Measurements from ENCODE around the gene TRPC1. TPM values are rescaled to one million over a fixed set of nuclear protein-coding genes. Genes with fewer than 3 reads are reported as not detected.
A peak's percentile ranks its signal among the peaks of the same experiment; 100 is the strongest.

The TRPC1 gene
- polyA plus RNA-seq, 1 donor from 2014 or later: 37.2 TPM

DNA sequence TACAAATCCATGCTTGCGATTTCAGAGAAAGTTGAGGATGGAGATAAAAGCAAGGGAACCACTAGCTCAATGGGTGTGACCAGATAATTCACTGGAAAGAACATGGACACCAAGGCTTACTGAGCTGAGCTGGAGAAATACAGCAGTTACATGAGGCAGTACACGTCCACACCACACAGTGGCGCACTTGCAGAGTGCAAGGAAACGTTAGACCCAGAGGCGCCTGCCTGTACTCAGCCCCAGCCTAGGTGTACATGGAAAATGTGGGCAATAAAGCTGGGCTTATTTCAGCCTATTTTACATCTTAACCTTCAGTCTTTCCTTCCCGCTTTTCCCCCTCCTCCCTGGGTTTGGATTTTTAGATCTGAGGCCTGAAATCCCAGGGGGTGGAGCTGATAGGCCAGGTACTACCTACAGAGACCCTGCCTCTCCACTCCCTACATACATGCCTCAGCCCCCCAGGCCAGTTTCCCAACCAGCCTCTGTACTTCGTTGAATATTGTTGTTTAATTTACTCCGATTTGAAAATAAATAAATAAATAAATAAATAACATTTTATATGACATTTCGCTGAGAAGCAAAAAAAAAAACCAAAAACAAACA is 105.0 kb downstream of the TRPC1 start:
- Histone ChIP-seq H2AFZ (ENCODE audit: low read depth, low read length) (no peak overlapping the region), H3K27ac (ENCODE audit: low read length) (no peak overlapping the region)
- TF ChIP-seq, protein P1, sequence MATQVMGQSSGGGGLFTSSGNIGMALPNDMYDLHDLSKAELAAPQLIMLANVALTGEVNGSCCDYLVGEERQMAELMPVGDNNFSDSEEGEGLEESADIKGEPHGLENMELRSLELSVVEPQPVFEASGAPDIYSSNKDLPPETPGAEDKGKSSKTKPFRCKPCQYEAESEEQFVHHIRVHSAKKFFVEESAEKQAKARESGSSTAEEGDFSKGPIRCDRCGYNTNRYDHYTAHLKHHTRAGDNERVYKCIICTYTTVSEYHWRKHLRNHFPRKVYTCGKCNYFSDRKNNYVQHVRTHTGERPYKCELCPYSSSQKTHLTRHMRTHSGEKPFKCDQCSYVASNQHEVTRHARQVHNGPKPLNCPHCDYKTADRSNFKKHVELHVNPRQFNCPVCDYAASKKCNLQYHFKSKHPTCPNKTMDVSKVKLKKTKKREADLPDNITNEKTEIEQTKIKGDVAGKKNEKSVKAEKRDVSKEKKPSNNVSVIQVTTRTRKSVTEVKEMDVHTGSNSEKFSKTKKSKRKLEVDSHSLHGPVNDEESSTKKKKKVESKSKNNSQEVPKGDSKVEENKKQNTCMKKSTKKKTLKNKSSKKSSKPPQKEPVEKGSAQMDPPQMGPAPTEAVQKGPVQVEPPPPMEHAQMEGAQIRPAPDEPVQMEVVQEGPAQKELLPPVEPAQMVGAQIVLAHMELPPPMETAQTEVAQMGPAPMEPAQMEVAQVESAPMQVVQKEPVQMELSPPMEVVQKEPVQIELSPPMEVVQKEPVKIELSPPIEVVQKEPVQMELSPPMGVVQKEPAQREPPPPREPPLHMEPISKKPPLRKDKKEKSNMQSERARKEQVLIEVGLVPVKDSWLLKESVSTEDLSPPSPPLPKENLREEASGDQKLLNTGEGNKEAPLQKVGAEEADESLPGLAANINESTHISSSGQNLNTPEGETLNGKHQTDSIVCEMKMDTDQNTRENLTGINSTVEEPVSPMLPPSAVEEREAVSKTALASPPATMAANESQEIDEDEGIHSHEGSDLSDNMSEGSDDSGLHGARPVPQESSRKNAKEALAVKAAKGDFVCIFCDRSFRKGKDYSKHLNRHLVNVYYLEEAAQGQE (IDR thresholded peaks at IDR 0.05; ENCODE audit: borderline replicate concordance): no peak
- no peak for TF ChIP-seq MXI1 (conservative IDR thresholded peaks at IDR 0.05; ENCODE audit: poor library complexity, severe bottlenecking)
- peak; percentile 92 for TF ChIP-seq SMC3 (conservative IDR thresholded peaks at IDR 0.05; ENCODE audit: poor library complexity)
- TF ChIP-seq EZH2 (IDR thresholded peaks at IDR 0.05; ENCODE audit: borderline replicate concordance, insufficient read depth, low read length, poor library complexity, severe bottlenecking): no peak
- TF ChIP-seq, protein P2, sequence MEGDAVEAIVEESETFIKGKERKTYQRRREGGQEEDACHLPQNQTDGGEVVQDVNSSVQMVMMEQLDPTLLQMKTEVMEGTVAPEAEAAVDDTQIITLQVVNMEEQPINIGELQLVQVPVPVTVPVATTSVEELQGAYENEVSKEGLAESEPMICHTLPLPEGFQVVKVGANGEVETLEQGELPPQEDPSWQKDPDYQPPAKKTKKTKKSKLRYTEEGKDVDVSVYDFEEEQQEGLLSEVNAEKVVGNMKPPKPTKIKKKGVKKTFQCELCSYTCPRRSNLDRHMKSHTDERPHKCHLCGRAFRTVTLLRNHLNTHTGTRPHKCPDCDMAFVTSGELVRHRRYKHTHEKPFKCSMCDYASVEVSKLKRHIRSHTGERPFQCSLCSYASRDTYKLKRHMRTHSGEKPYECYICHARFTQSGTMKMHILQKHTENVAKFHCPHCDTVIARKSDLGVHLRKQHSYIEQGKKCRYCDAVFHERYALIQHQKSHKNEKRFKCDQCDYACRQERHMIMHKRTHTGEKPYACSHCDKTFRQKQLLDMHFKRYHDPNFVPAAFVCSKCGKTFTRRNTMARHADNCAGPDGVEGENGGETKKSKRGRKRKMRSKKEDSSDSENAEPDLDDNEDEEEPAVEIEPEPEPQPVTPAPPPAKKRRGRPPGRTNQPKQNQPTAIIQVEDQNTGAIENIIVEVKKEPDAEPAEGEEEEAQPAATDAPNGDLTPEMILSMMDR (IDR thresholded peaks at IDR 0.05; ENCODE audit: poor library complexity, severe bottlenecking): peak; percentile 89
- TF ChIP-seq TAF1 (IDR thresholded peaks at IDR 0.05; ENCODE audit: low read depth): no peak
- no peak for TF ChIP-seq POLR2AphosphoS5 (IDR thresholded peaks at IDR 0.05)
- peak; percentile 90 for TF ChIP-seq RAD21 (conservative IDR thresholded peaks at IDR 0.05)
- no peak for TF ChIP-seq EP300 (conservative IDR thresholded peaks at IDR 0.05; ENCODE audit: poor library complexity, severe bottlenecking)

DNA sequence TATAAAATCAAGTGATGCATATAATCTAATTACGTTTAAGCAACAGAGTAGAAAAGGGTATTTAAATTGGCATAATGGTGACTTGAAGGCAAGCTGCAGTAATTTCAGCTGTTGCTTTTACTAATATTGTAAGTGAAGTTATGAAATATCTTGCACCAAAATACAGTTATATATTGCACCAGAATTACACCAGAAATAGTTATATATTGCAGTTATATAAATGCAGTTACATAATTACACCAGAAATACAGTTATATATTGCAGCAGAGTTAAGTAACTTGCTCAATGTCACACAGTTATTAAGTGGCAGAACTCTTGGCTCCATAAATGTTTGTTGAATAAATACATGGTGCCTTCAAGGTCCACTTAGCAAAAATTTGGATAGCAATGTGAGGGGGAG is 113.7 kb downstream of the TRPC1 start:
- H3K79me2 ChIP-seq (replicated peaks; ENCODE audit: insufficient read depth, low read length): no peaks in the 10 kb centered on the region
- no peaks in the 10 kb centered on the region for H3K9me3 ChIP-seq (ENCODE audit: low read length)
- no peaks in the 10 kb centered on the region for H4K20me1 ChIP-seq (ENCODE audit: insufficient read depth)
- no peaks in the 10 kb centered on the region for H3F3A ChIP-seq (ENCODE audit: insufficient read depth, low read length, poor library complexity, severe bottlenecking)
- no peak overlapping the region for H3K9ac ChIP-seq (ENCODE audit: low read length)
- no peaks in the 10 kb centered on the region for H3K9me2 ChIP-seq (ENCODE audit: insufficient read depth, low read length)
- H3K27ac ChIP-seq (ENCODE audit: low read length): no peak overlapping the region
- H2AFZ ChIP-seq (ENCODE audit: low read depth, low read length): no peak overlapping the region
- TF ChIP-seq EP300 (conservative IDR thresholded peaks at IDR 0.05; ENCODE audit: poor library complexity, severe bottlenecking) (no peak), TAF1 (IDR thresholded peaks at IDR 0.05; ENCODE audit: low read depth) (no peak), EZH2 (IDR thresholded peaks at IDR 0.05; ENCODE audit: borderline replicate concordance, insufficient read depth, low read length, poor library complexity, severe bottlenecking) (no peak), MXI1 (conservative IDR thresholded peaks at IDR 0.05; ENCODE audit: poor library complexity, severe bottlenecking) (no peak), SMC3 (conservative IDR thresholded peaks at IDR 0.05; ENCODE audit: poor library complexity) (no peak), POLR2AphosphoS5 (IDR thresholded peaks at IDR 0.05) (no peak), RAD21 (conservative IDR thresholded peaks at IDR 0.05) (no peak)
- TF ChIP-seq, protein P2 (IDR thresholded peaks at IDR 0.05; ENCODE audit: poor library complexity, severe bottlenecking): no peak
- TF ChIP-seq, protein P1 (IDR thresholded peaks at IDR 0.05; ENCODE audit: borderline replicate concordance): no peak
- no peak overlapping the region for H3K4me3 ChIP-seq (ENCODE audit: low read length)
- H3K27me3 ChIP-seq (ENCODE audit: insufficient read depth, low read depth, low read length): no peaks in the 10 kb centered on the region
- H3K4me2 ChIP-seq (ENCODE audit: low read length): no peak overlapping the region
- no peaks in the 10 kb centered on the region for H3K36me3 ChIP-seq (ENCODE audit: insufficient read depth, low read length)

More for the DNA sequence above, 105.0 kb downstream of the TRPC1 start:
- H3K36me3 ChIP-seq (ENCODE audit: insufficient read depth, low read length): no peaks in the 10 kb centered on the region
- H3K79me2 ChIP-seq (replicated peaks; ENCODE audit: insufficient read depth, low read length): no peaks in the 10 kb centered on the region
- no peak overlapping the region for H3K4me2 ChIP-seq (ENCODE audit: low read length)
- H3F3A ChIP-seq (ENCODE audit: insufficient read depth, low read length, poor library complexity, severe bottlenecking): no peaks in the 10 kb centered on the region
- H3K27me3 ChIP-seq (ENCODE audit: insufficient read depth, low read depth, low read length): no peaks in the 10 kb centered on the region
- no peaks in the 10 kb centered on the region for H4K20me1 ChIP-seq (ENCODE audit: insufficient read depth)
- no peak overlapping the region for H3K4me3 ChIP-seq (ENCODE audit: low read length)
- no peak overlapping the region for H3K9ac ChIP-seq (ENCODE audit: low read length)
- no peaks in the 10 kb centered on the region for H3K9me3 ChIP-seq (ENCODE audit: low read length)
- no peaks in the 10 kb centered on the region for H3K9me2 ChIP-seq (ENCODE audit: insufficient read depth, low read length)

All from neural cell (in vitro differentiated cells).